Adipocyte (in vitro differentiated cells): Measurements from ENCODE around the gene CLASP1.
"Not testable (repeated sequence)": the region's sequence is repeated elsewhere in the genome, so short reads cannot be mapped to it uniquely, and the experiment has no call there.

Experiments
- DNase-seq: peaks from one replicate; pipeline ENCODE4 v3.0.0-alpha.2; 2015; ENCODE audit warnings: low read depth
- H3K27me3 ChIP-seq: replicated peaks from 2 replicates; pipeline ENCODE4 v1.7.0; 2013; ENCODE audit warnings: mild to moderate bottlenecking, low read length, moderate library complexity; ENCODE audit not compliant: control insufficient read depth, insufficient read depth
- H3K36me3 ChIP-seq: 2 replicates; pipeline ENCODE4 v1.7.0; 2013; ENCODE audit warnings: low read length, mild to moderate bottlenecking, moderate library complexity; ENCODE audit not compliant: control insufficient read depth, insufficient read depth, severe bottlenecking
- H3K4me1 ChIP-seq: 2 replicates; pipeline ENCODE4 v1.7.0; 2013; ENCODE audit warnings: mild to moderate bottlenecking, low read length, moderate library complexity; ENCODE audit not compliant: control insufficient read depth, insufficient read depth
- H3K4me3 ChIP-seq: 2 replicates; pipeline ENCODE4 v1.7.0; 2013; ENCODE audit warnings: mild to moderate bottlenecking, low read length, moderate library complexity
- H3K9ac ChIP-seq: 2 replicates; pipeline ENCODE4 v1.7.0; 2013; ENCODE audit warnings: mild to moderate bottlenecking, low read length, moderate library complexity
- H3K9me3 ChIP-seq: 2 replicates; pipeline ENCODE4 v1.7.0; 2013; ENCODE audit warnings: mild to moderate bottlenecking, low read length, moderate library complexity; ENCODE audit not compliant: control insufficient read depth

Gene CLASP1

GRCh38 chr2:121686218-121686617 lies 37.0 kb upstream of the CLASP1 start:
- Histone ChIP-seq H3K4me1 (no peaks in the 10 kb centered on the region), H3K4me3 (no peak overlapping the region), H3K9me3 (peaks cover 32% of the 10 kb centered on the region), H3K9ac (no peak overlapping the region), H3K36me3 (no peaks in the 10 kb centered on the region), H3K27me3 (no peaks in the 10 kb centered on the region)
- DNase-seq, result no peak

- no peaks in the 10 kb centered on the region for H3K36me3 ChIP-seq
- H3K9ac ChIP-seq, result no peak overlapping the region
- H3K9me3 ChIP-seq, result peaks cover 41% of the 10 kb centered on the region
- no peak for DNase-seq
- peak overlapping the region; percentile 28 for H3K4me3 ChIP-seq
- H3K27me3 ChIP-seq, result no peaks in the 10 kb centered on the region
- H3K4me1 ChIP-seq, result no peaks in the 10 kb centered on the region
Measured at GRCh38 chr2:121682396-121683298, 33.4 kb upstream of the CLASP1 start.

GRCh38 chr2:121677855-121678254 lies 28.6 kb upstream of the CLASP1 start:
- Histone ChIP-seq H3K4me3 (no peak overlapping the region), H3K27me3 (no peaks in the 10 kb centered on the region), H3K9ac (no peak overlapping the region), H3K36me3 (no peaks in the 10 kb centered on the region), H3K9me3 (peaks cover 33% of the 10 kb centered on the region), H3K4me1 (no peaks in the 10 kb centered on the region)
- DNase-seq, result no peak

- H3K9ac ChIP-seq, result not testable (repeated sequence)
Measured at GRCh38 chr2:121671621-121672020, 22.4 kb upstream of the CLASP1 start.

GRCh38 chr2:121670181-121670580 lies 20.9 kb upstream of the CLASP1 start:
- DNase-seq, result no peak
- Histone ChIP-seq H3K4me1 (peaks cover 6% of the 10 kb centered on the region), H3K36me3 (no peaks in the 10 kb centered on the region), H3K4me3 (no peak overlapping the region), H3K9me3 (peaks cover 9% of the 10 kb centered on the region), H3K9ac (no peak overlapping the region), H3K27me3 (no peaks in the 10 kb centered on the region)

More at GRCh38 chr2:121671621-121672020, 22.4 kb upstream of the CLASP1 start:
- not testable (repeated sequence) for DNase-seq, H3K36me3 ChIP-seq, H3K4me3 ChIP-seq, H3K27me3 ChIP-seq, H3K4me1 ChIP-seq
- peaks cover 13% of the 10 kb centered on the region for H3K9me3 ChIP-seq

- H3K36me3 ChIP-seq, result no peaks in the 10 kb centered on the region
- no peak overlapping the region for H3K9ac ChIP-seq
- DNase-seq, result no peak
- peaks cover 5% of the 10 kb centered on the region for H3K9me3 ChIP-seq
- H3K4me3 ChIP-seq, result no peak overlapping the region
- peaks cover 6% of the 10 kb centered on the region for H3K4me1 ChIP-seq
- no peaks in the 10 kb centered on the region for H3K27me3 ChIP-seq
Measured at GRCh38 chr2:121667618-121668017, 18.4 kb upstream of the CLASP1 start.

GRCh38 chr2:121666042-121666441 lies 16.8 kb upstream of the CLASP1 start:
- Histone ChIP-seq H3K9me3 (no peaks in the 10 kb centered on the region), H3K36me3 (no peaks in the 10 kb centered on the region), H3K4me3 (no peak overlapping the region), H3K9ac (no peak overlapping the region), H3K4me1 (peaks cover 6% of the 10 kb centered on the region), H3K27me3 (no peaks in the 10 kb centered on the region)
- no peak for DNase-seq

- no peaks in the 10 kb centered on the region for H3K27me3 ChIP-seq
- H3K36me3 ChIP-seq, result no peaks in the 10 kb centered on the region
- no peak overlapping the region for H3K9ac ChIP-seq
- H3K9me3 ChIP-seq, result no peaks in the 10 kb centered on the region
- H3K4me1 ChIP-seq, result peaks cover 6% of the 10 kb centered on the region
- H3K4me3 ChIP-seq, result no peak overlapping the region
- DNase-seq, result no peak
Measured at GRCh38 chr2:121665504-121665903, 16.2 kb upstream of the CLASP1 start.

- no peak for DNase-seq
- Histone ChIP-seq H3K36me3 (no peaks in the 10 kb centered on the region), H3K27me3 (no peaks in the 10 kb centered on the region), H3K4me1 (peaks cover 6% of the 10 kb centered on the region), H3K4me3 (no peak overlapping the region), H3K9ac (no peak overlapping the region), H3K9me3 (no peaks in the 10 kb centered on the region)
Measured at GRCh38 chr2:121664713-121665112, 15.5 kb upstream of the CLASP1 start.

GRCh38 chr2:121664086-121664485 lies 14.8 kb upstream of the CLASP1 start:
- no peaks in the 10 kb centered on the region for H3K36me3 ChIP-seq
- H3K27me3 ChIP-seq, result no peaks in the 10 kb centered on the region

GRCh38 chr2:121663434-121663833 lies 14.2 kb upstream of the CLASP1 start:
- Histone ChIP-seq H3K9me3 (no peaks in the 10 kb centered on the region), H3K27me3 (no peaks in the 10 kb centered on the region), H3K9ac (no peak overlapping the region), H3K4me1 (peaks cover 6% of the 10 kb centered on the region), H3K36me3 (no peaks in the 10 kb centered on the region), H3K4me3 (no peak overlapping the region)
- no peak for DNase-seq

More at GRCh38 chr2:121664086-121664485, 14.8 kb upstream of the CLASP1 start:
- Histone ChIP-seq H3K9me3 (no peaks in the 10 kb centered on the region), H3K4me1 (peaks cover 6% of the 10 kb centered on the region), H3K9ac (no peak overlapping the region), H3K4me3 (no peak overlapping the region)
- no peak for DNase-seq
